ENCODE results near the gene INVS. TPM values are rescaled to one million over a fixed set of nuclear protein-coding genes. Genes with fewer than 3 reads are reported as not detected.

INVS gene
- total RNA-seq, 1 experiment from 2014 or later = 21.1 TPM

GRCh38 chr9:100211476-100211875 is 112.4 kb downstream of the INVS start:
- intact Hi-C loops (cut with micrococcal nuclease) = no loop called here
- BruUV-seq (replicated peaks) = no TSS peak

GRCh38 chr9:100213730-100214477 is 114.9 kb downstream of the INVS start:
- intact Hi-C loops (cut with micrococcal nuclease) = no loop called here
- no peaks in the 10 kb centered on the region for H3K9me2 ChIP-seq (ENCODE audit: insufficient read depth)
- DNase-seq (ENCODE audit: low read depth, low spot score) (no peak), ATAC-seq (no peak)
- no peaks in the 10 kb centered on the region for H3K36me3 ChIP-seq (ENCODE audit: control insufficient read depth in 1 of 2, insufficient read depth in 2 of 2, low read length in 2 of 2)
- RAD21 ChIA-PET (ENCODE audit: low non-redundant PET in 1 of 2, low total read pairs in 2 of 2, uncharacterized antibody in 2 of 2, unreplicated experiment in 2 of 2) = no interaction called here
- H3K9me3 ChIP-seq (ENCODE audit: control insufficient read depth in 1 of 2, insufficient read depth in 1 of 2, low read depth in 1 of 2, low read length in 2 of 2) = no peaks in the 10 kb centered on the region
- H3K4me1 ChIP-seq (ENCODE audit: control insufficient read depth in 1 of 2, insufficient read depth in 2 of 2, low read length in 2 of 2) = no peaks in the 10 kb centered on the region
- CTCF ChIA-PET = interaction anchor here (1.8 kb wide), 1 partner anchor 9 kb away, joined by 6 read pairs; no protein-coding TSS in a partner anchor
- no peak overlapping the region for H2AFZ ChIP-seq (ENCODE audit: low read depth, low read length, poor library complexity, severe bottlenecking)
- H3K4me3 ChIP-seq (replicated peaks in 1 of 2; ENCODE audit: low read depth in 1 of 2, low read length in 2 of 2) = no peak overlapping the region
- H3K27me3 ChIP-seq (ENCODE audit: insufficient read depth, low read length) = no peaks in the 10 kb centered on the region
- no peak for TF ChIP-seq MAX (IDR thresholded peaks at IDR 0.05)
- no peak for TF ChIP-seq ZFX (IDR thresholded peaks at IDR 0.05)
- no peak for TF ChIP-seq CBX3 (IDR thresholded peaks at IDR 0.05; ENCODE audit: low read depth)
- no peak for TF ChIP-seq ZNF274 (IDR thresholded peaks at IDR 0.05; ENCODE audit: low read depth, low read length)
- no peak for TF ChIP-seq SP1 (IDR thresholded peaks at IDR 0.05; ENCODE audit: low read depth)
- TF ChIP-seq JUND (IDR thresholded peaks at IDR 0.05) = no peak
- no peak for TF ChIP-seq SIN3A (IDR thresholded peaks at IDR 0.05; ENCODE audit: low read depth)
- TF ChIP-seq ATF3 (IDR thresholded peaks at IDR 0.05) = no peak
- no peak for TF ChIP-seq EZH2phosphoT487 (IDR thresholded peaks at IDR 0.05; ENCODE audit: borderline replicate concordance)
- TF ChIP-seq RAD21 (IDR thresholded peaks at IDR 0.05; ENCODE audit: low read depth) = no peak
- TF ChIP-seq YY1 (IDR thresholded peaks at IDR 0.05; ENCODE audit: extremely low read depth, insufficient replicate concordance, low read depth, low read length) = no peak
- TF ChIP-seq REST (IDR thresholded peaks at IDR 0.05; ENCODE audit: low read depth) = no peak
- no peak for TF ChIP-seq EZH2 (IDR thresholded peaks at IDR 0.05)
- TF ChIP-seq CEBPB (IDR thresholded peaks at IDR 0.05; ENCODE audit: low read depth) = no peak
- TF ChIP-seq SRF (IDR thresholded peaks at IDR 0.05; ENCODE audit: low read depth) = no peak
- no peak for TF ChIP-seq POLR2A (IDR thresholded peaks at IDR 0.05; ENCODE audit: borderline replicate concordance, extremely low read depth, insufficient read depth, insufficient read length)
- TF ChIP-seq EGR1 (IDR thresholded peaks at IDR 0.05; ENCODE audit: low read depth) = no peak
- POLR2A ChIA-PET = no interaction called here
- no TSS peak for BruUV-seq (replicated peaks)
- no peaks in the 10 kb centered on the region for H4K20me1 ChIP-seq (ENCODE audit: insufficient read depth)
- no peak overlapping the region for H3K9ac ChIP-seq (ENCODE audit: low read length)
- no peak overlapping the region for H3K4me2 ChIP-seq (ENCODE audit: low read length)
- no peak overlapping the region for H3K27ac ChIP-seq (ENCODE audit: low read depth, low read length)
- H3K79me2 ChIP-seq (ENCODE audit: insufficient read depth, low read length) = no peaks in the 10 kb centered on the region

More at GRCh38 chr9:100211476-100211875, 112.4 kb downstream of the INVS start:
- no peaks in the 10 kb centered on the region for H4K20me1 ChIP-seq (ENCODE audit: insufficient read depth)
- TF ChIP-seq CEBPB (IDR thresholded peaks at IDR 0.05; ENCODE audit: low read depth) = no peak
- TF ChIP-seq ZFX (IDR thresholded peaks at IDR 0.05) = no peak
- TF ChIP-seq ZNF274 (IDR thresholded peaks at IDR 0.05; ENCODE audit: low read depth, low read length) = no peak
- no peak for TF ChIP-seq SIN3A (IDR thresholded peaks at IDR 0.05; ENCODE audit: low read depth)
- no peak for TF ChIP-seq EZH2phosphoT487 (IDR thresholded peaks at IDR 0.05; ENCODE audit: borderline replicate concordance)
- TF ChIP-seq POLR2AphosphoS5 (IDR thresholded peaks at IDR 0.05; ENCODE audit: low read depth, low read length) = no peak
- no peaks in the 10 kb centered on the region for H3K9me3 ChIP-seq (ENCODE audit: control insufficient read depth in 1 of 2, insufficient read depth in 1 of 2, low read depth in 1 of 2, low read length in 2 of 2)
- H3K79me2 ChIP-seq (ENCODE audit: insufficient read depth, low read length) = no peaks in the 10 kb centered on the region
- no peak overlapping the region for H3K9ac ChIP-seq (ENCODE audit: low read length)
- no peak for DNase-seq (ENCODE audit: low read depth, low spot score)
- H3K9me2 ChIP-seq (ENCODE audit: insufficient read depth) = 0 out of 2 replicates have a peak, but pooled peaks cover 6% of the 10 kb centered on the region
- H3K4me3 ChIP-seq (replicated peaks in 1 of 2; ENCODE audit: low read depth in 1 of 2, low read length in 2 of 2) = no peak overlapping the region
- ATAC-seq = no peak
- H3K4me2 ChIP-seq (ENCODE audit: low read length) = no peak overlapping the region
- RAD21 ChIA-PET (ENCODE audit: low non-redundant PET in 1 of 2, low total read pairs in 2 of 2, uncharacterized antibody in 2 of 2, unreplicated experiment in 2 of 2) = no interaction called here
- H2AFZ ChIP-seq (ENCODE audit: low read depth, low read length, poor library complexity, severe bottlenecking) = no peak overlapping the region
- H3K36me3 ChIP-seq (ENCODE audit: control insufficient read depth in 1 of 2, insufficient read depth in 2 of 2, low read length in 2 of 2) = no peaks in the 10 kb centered on the region
- no peaks in the 10 kb centered on the region for H3K4me1 ChIP-seq (ENCODE audit: control insufficient read depth in 1 of 2, insufficient read depth in 2 of 2, low read length in 2 of 2)
- H3K27ac ChIP-seq (ENCODE audit: low read depth, low read length) = no peak overlapping the region
- POLR2A ChIA-PET = no interaction called here
- H3K27me3 ChIP-seq (ENCODE audit: insufficient read depth, low read length) = no peaks in the 10 kb centered on the region
- CTCF ChIA-PET = no interaction called here

All from HCT116 (cell line).